Endothelial cell of umbilical vein (primary cell): Measurements from ENCODE around the gene FIBCD1. TPM values are rescaled to one million over a fixed set of nuclear protein-coding genes. Genes with fewer than 3 reads are reported as not detected.

ENCODE experiments used
- BruUV-seq: library from RNA; stranded (reverse); fragments of 400-500 nt; replicated peaks from 2 replicates; lab custom pipeline; 2021; lab: Mats Ljungman, UMichigan
- CTCF ChIA-PET: fragments of 300-600, 350-600 bp; sonication (Branson Sonifier 250); formaldehyde crosslinking; loops from one replicate; lab custom pipeline; 2021; ENCODE audit warnings: antibody characterized with exemption, inconsistent platforms; lab: Charles Lee
- POLR2A ChIA-PET: fragments of 300-600, 350-600 bp; sonication (Branson Sonifier 250); formaldehyde crosslinking; loops from one replicate; lab custom pipeline; 2021; ENCODE audit warnings: antibody characterized with exemption, inconsistent platforms; lab: Charles Lee
- DNase-seq: peaks from one replicate; pipeline ENCODE4 v3.0.0-alpha.2; 2011; ENCODE audit warnings: low read depth, low spot score
- FAIRE-seq: peaks from 2 replicates; lab custom pipeline; 2011; peaks lifted over from hg19 to GRCh38; lab: Jason Lieb, UNC
- H2AFZ ChIP-seq: 2 replicates; pipeline ENCODE4 v1.6.0; 2012; ENCODE audit warnings: low read depth, low read length, control low read depth, inconsistent platforms
- H3K27ac ChIP-seq: 2 replicates; pipeline ENCODE4 v1.5.1; 2011; ENCODE audit warnings: low read depth, mild to moderate bottlenecking, control low read depth, low read length, moderate library complexity; ENCODE audit not compliant: insufficient read depth
- H3K27me3 ChIP-seq, 2 experiments: 2 replicates each; pipeline versions ENCODE4 v1.6.0 to v1.6.1; 2011; ENCODE audit warnings: low read length in 2 of 2, mixed read lengths in 1 of 2; ENCODE audit not compliant: control insufficient read depth in 2 of 2, insufficient read depth in 2 of 2
- H3K36me3 ChIP-seq, 2 experiments: 2 replicates in 1 of 2; 3 replicates in 1 of 2; pipeline ENCODE4 v1.5.1; 2011; ENCODE audit warnings: low read length in 2 of 2, mild to moderate bottlenecking in 1 of 2, moderate library complexity in 1 of 2; ENCODE audit not compliant: control insufficient read depth in 2 of 2, insufficient read depth in 2 of 2; ENCODE audit errors: extremely low read depth in 1 of 2
- H3K4me1 ChIP-seq: 3 replicates; pipeline ENCODE4 v1.5.1; 2011; ENCODE audit warnings: mild to moderate bottlenecking, low read length; ENCODE audit not compliant: control insufficient read depth, insufficient read depth; ENCODE audit errors: extremely low read depth
- H3K4me2 ChIP-seq: 2 replicates; pipeline ENCODE4 v1.6.1; 2011; ENCODE audit warnings: low read length, control low read depth, mixed read lengths; ENCODE audit not compliant: insufficient read depth
- H3K4me3 ChIP-seq, 3 experiments: fragments of 200-600 bp in 1 of 3; sonication (generic), shearing (Covaris generic) in 1 of 3; replicated peaks in 1 of 3; 2 replicates each; pipeline ENCODE4 v1.5.1; 2011 to 2016; ENCODE audit warnings: control low read depth in 3 of 3, low read length in 3 of 3, mild to moderate bottlenecking in 2 of 3, inconsistent platforms in 1 of 3, low read depth in 1 of 3, moderate library complexity in 1 of 3; ENCODE audit not compliant: insufficient read depth in 1 of 3
- H3K79me2 ChIP-seq: 2 replicates; pipeline ENCODE4 v1.6.0; 2012; ENCODE audit warnings: low read length, inconsistent platforms; ENCODE audit not compliant: control insufficient read depth, insufficient read depth
- H3K9ac ChIP-seq: replicated peaks from 2 replicates; pipeline ENCODE3; 2011; ENCODE audit warnings: low read length, control low read depth; ENCODE audit not compliant: insufficient read depth; ENCODE audit errors: extremely low read depth
- H3K9me1 ChIP-seq: replicated peaks from 3 replicates; pipeline ENCODE4 v1.6.0; 2011; ENCODE audit warnings: mild to moderate bottlenecking, low read length; ENCODE audit not compliant: control insufficient read depth, insufficient read depth; ENCODE audit errors: extremely low read depth
- H3K9me3 ChIP-seq: replicated peaks from 2 replicates; pipeline ENCODE4 v1.5.1; 2012; ENCODE audit warnings: low read length, inconsistent platforms; ENCODE audit not compliant: control insufficient read depth, insufficient read depth
- H4K20me1 ChIP-seq: replicated peaks from 2 replicates; pipeline ENCODE3; 2011; ENCODE audit warnings: mild to moderate bottlenecking, low read length; ENCODE audit not compliant: control insufficient read depth, insufficient read depth; ENCODE audit errors: extremely low read depth
- CTCF ChIP-seq, 2 donors: IDR thresholded peaks; 1 replicate in 1 of 2; 2 replicates in 1 of 2; pipeline ENCODE4 v1.5.1; 2011; ENCODE audit warnings: low read length in 2 of 2, mild to moderate bottlenecking in 2 of 2, moderate library complexity in 2 of 2, control low read depth in 1 of 2, inconsistent platforms in 1 of 2, low read depth in 1 of 2; ENCODE audit not compliant: insufficient read depth in 1 of 2; ENCODE audit errors: extremely low read depth in 1 of 2
- EZH2 ChIP-seq: IDR thresholded peaks from 2 replicates; pipeline ENCODE4 v1.6.1; 2012; ENCODE audit warnings: borderline replicate concordance, low read depth, mild to moderate bottlenecking, moderate library complexity, low read length, inconsistent platforms; ENCODE audit not compliant: severe bottlenecking
- FOS ChIP-seq: IDR thresholded peaks from 2 replicates; pipeline ENCODE4 v1.6.1; 2011; ENCODE audit warnings: mild to moderate bottlenecking, low read length, moderate library complexity, borderline replicate concordance; ENCODE audit not compliant: insufficient read depth
- GATA2 ChIP-seq: IDR thresholded peaks from 2 replicates; pipeline ENCODE4 v1.7.0; 2011; ENCODE audit warnings: low read depth, mild to moderate bottlenecking, moderate library complexity, mixed read lengths, low read length; ENCODE audit not compliant: insufficient read length, insufficient read depth
- JUN ChIP-seq: IDR thresholded peaks from 2 replicates; pipeline ENCODE4 v1.6.1; 2011; ENCODE audit warnings: borderline replicate concordance, low read depth; ENCODE audit not compliant: insufficient read length, insufficient read depth
- MAX ChIP-seq: IDR thresholded peaks from 2 replicates; pipeline ENCODE4 v1.6.1; 2011; ENCODE audit not compliant: insufficient read depth, insufficient read length
- MYC ChIP-seq: IDR thresholded peaks from one replicate; pipeline ENCODE4 v1.6.1; 2011; ENCODE audit warnings: mild to moderate bottlenecking, low read depth, low read length
- POLR2A ChIP-seq: IDR thresholded peaks from 2 replicates; pipeline ENCODE4 v1.6.1; 2012; ENCODE audit warnings: low read depth, mild to moderate bottlenecking, control low read depth, low read length
- POLR2AphosphoS5 ChIP-seq: IDR thresholded peaks from 2 replicates; pipeline ENCODE4 v1.6.1; 2012; ENCODE audit warnings: low read depth, mild to moderate bottlenecking, control low read depth, low read length, moderate library complexity; ENCODE audit not compliant: insufficient read depth
- dilution Hi-C: fragments of 300-500 bp; cut with MboI; formaldehyde crosslinking; loops from one replicate; pipeline ENCODE4 v1.15.0; 2019; ENCODE audit warnings: low sequenced_read_pairs; ENCODE audit not compliant: extremely low pct_ligation_motif_present
- intact Hi-C: fragments of 100-400 bp; cut with micrococcal nuclease; formaldehyde crosslinking; loops from one replicate; pipeline ENCODE4 v1.10.0; 2022
- polyA plus RNA-seq, 4 experiments: library from polyadenylated mRNA; depleted of rRNA in 3 of 4; stranded (reverse) in 3 of 4; unstranded in 1 of 4; fragments of >200 nt; gene quantifications; 2 replicates each; pipeline versions ENCODE4 v1.2.1 to v1.2.3, GENCODE V29; 2011 to 2012; ENCODE audit warnings: missing spikeins in 1 of 4
- total RNA-seq: library from RNA; stranded (reverse); gene quantifications from 2 replicates; pipeline ENCODE4 v1.2.3, GENCODE V29; 2021

The FIBCD1 gene
- total and polyA plus RNA-seq, 2 donors (not counting 3 experiments of a cell fraction or from before 2014, with no cell fraction given): 0.14 TPM; not detected in 1

GRCh38 chr9:130890124-130890523 is 48.9 kb downstream of the FIBCD1 start:
- intact Hi-C loops (loop anchor here (5.0 kb wide), 1 partner anchor 157 kb away; no protein-coding TSS in a partner anchor), dilution Hi-C loops (no loop called here)
- Histone ChIP-seq H3K79me2 (peaks cover 3% of the 10 kb centered on the region), H3K27me3 (no peaks in the 10 kb centered on the region), H3K9ac (no peak overlapping the region), H2AFZ (no peak overlapping the region), H3K27ac (no peak overlapping the region), H3K4me1 (no peaks in the 10 kb centered on the region), H3K9me1 (no peaks in the 10 kb centered on the region), H3K9me3 (no peaks in the 10 kb centered on the region), H3K36me3 (peaks cover 27 to 52% of the 10 kb centered on the region in 2 experiments), H3K4me2 (no peak overlapping the region), H3K4me3 (no peak overlapping the region), H4K20me1 (no peaks in the 10 kb centered on the region)
- BruUV-seq: no TSS peak
- no peak for TF ChIP-seq MYC
- FAIRE-seq (no peak), DNase-seq (no peak)
- ChIA-PET POLR2A (no interaction called here), CTCF (interaction anchor here (0.7 to 2.8 kb wide), 6 partner anchors 23 to 189 kb away, joined by 3 to 23 read pairs (median 3); no protein-coding TSS in a partner anchor)

- intact Hi-C loops (no loop called here), dilution Hi-C loops (no loop called here)
- Histone ChIP-seq H3K4me3 (no peak overlapping the region), H3K9ac (no peak overlapping the region), H3K9me1 (no peaks in the 10 kb centered on the region), H2AFZ (no peak overlapping the region), H4K20me1 (no peaks in the 10 kb centered on the region), H3K79me2 (peaks cover 3% of the 10 kb centered on the region), H3K36me3 (peaks cover 29 to 69% of the 10 kb centered on the region in 2 experiments), H3K27me3 (no peaks in the 10 kb centered on the region), H3K27ac (no peak overlapping the region), H3K4me2 (no peak overlapping the region), H3K4me1 (no peaks in the 10 kb centered on the region), H3K9me3 (no peaks in the 10 kb centered on the region)
- DNase-seq (no peak), FAIRE-seq (no peak)
- CTCF ChIA-PET: interaction anchor here (0.6 to 2.5 kb wide), 4 partner anchors 43 to 1141 kb away, joined by 3 to 12 read pairs (median 3); no protein-coding TSS in a partner anchor
- POLR2A ChIA-PET: interaction anchor here (0.5 kb wide), 1 partner anchor 9 kb away, joined by 3 read pairs; no protein-coding TSS in a partner anchor
- TF ChIP-seq CTCF (IDR thresholded peaks at IDR 0.05; ENCODE audit: extremely low read depth in 1 of 2, insufficient read depth in 1 of 2, low read depth in 1 of 2, low read length in 2 of 2): no peak
- no peak for TF ChIP-seq MYC
- no peak for TF ChIP-seq GATA2
- TF ChIP-seq JUN: no peak
- TF ChIP-seq MAX: no peak
- TF ChIP-seq FOS: no peak
- TF ChIP-seq EZH2: no peak
- no peak for TF ChIP-seq POLR2A
- no peak for TF ChIP-seq POLR2AphosphoS5
- BruUV-seq: no TSS peak
Observed at GRCh38 chr9:130888146-130888885, 50.7 kb downstream of the FIBCD1 start.
